ENCODE results near the gene NEURL3.

DNA sequence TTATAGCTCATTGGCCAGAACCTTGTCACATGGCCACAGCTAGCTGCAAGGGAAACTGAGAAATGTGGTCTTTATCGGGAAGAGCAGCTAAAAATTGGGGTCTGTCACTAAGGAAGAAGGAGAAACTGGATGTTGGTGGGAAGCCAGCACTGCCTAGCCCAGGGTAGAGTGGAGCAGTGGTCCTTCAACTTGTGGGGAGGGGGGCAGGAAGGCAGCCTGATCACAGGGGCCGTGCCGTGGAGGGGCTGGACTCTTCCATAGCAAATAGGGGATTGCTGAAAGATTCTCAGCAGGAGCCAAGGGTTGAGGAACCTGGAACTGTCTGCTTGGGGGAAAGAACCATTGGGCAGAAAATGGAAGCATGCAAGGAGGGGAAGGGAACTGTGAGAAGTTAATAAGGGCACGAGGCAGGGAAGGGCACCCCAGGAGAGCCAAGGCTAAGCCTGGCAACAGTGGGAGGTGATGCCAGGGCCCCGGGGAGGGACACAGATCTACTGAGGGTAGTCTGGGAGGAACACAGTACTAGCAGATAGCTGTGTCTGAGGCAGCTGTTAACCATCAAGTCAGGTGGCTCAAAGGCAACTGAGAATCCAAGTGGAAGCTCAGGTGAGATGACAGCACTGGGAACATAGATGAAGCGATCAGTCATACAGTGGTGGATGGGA, 5.9 kb upstream of the NEURL3 start:
- TF ChIP-seq POLR2A (IDR thresholded peaks at IDR 0.05; ENCODE audit: low read depth, low read length) (no peak), POLR2AphosphoS5 (IDR thresholded peaks at IDR 0.05; ENCODE audit: low read depth, low read length) (no peak), POU2F2 (IDR thresholded peaks at IDR 0.05; ENCODE audit: low read depth, low read length) (no peak), SPI1 (IDR thresholded peaks at IDR 0.05; ENCODE audit: low read depth, low read length) (no peak)

Measured in GM12891 (cell line).